GM12878 (cell line): Measurements from ENCODE around the gene MT3. TPM values are rescaled to one million over a fixed set of nuclear protein-coding genes. Genes with fewer than 3 reads are reported as not detected.
"Not testable (repeated sequence)": the region's sequence is repeated elsewhere in the genome, so short reads cannot be mapped to it uniquely, and the experiment has no call there.

ENCODE experiments used
- ATAC-seq: fragments of 200-7000 bp; cut with Tn5 transposase; 3 replicates; pipeline ENCODE4 v1.9.1; 2020; ENCODE audit warnings: mild to moderate bottlenecking, moderate library complexity
- BruUV-seq: library from RNA; stranded (reverse); fragments of 400-500 nt; replicated peaks from 2 replicates; lab custom pipeline; 2021; lab: Mats Ljungman, UMichigan
- CTCF ChIA-PET: fragments of 300-600 bp; sonication (Branson Sonifier 250); formaldehyde crosslinking; extraction: SDS; loops from one replicate; lab custom pipeline; 2021; ENCODE audit warnings: inconsistent platforms; lab: Yijun Ruan, JAX
- POLR2A ChIA-PET: fragments of 350-600 bp; formaldehyde crosslinking; extraction: SDS; loops from one replicate; lab custom pipeline; 2021; ENCODE audit warnings: inconsistent platforms; lab: Charles Lee
- RAD21 ChIA-PET: fragments of 300-600 bp; sonication (Branson Sonifier 250); formaldehyde crosslinking; loops from one replicate; lab custom pipeline; 2023; ENCODE audit warnings: antibody characterized with exemption; ENCODE audit not compliant: unreplicated experiment; lab: Charles Lee
- SMC1A ChIA-PET: fragments of 300-600 bp; sonication (Branson Sonifier 250); formaldehyde crosslinking; loops from one replicate; lab custom pipeline; 2023; ENCODE audit not compliant: unreplicated experiment, uncharacterized antibody; lab: Charles Lee
- DNase-seq: peaks from one replicate; pipeline ENCODE4 v3.0.0-alpha.2; 2011; ENCODE audit warnings: low read depth, low spot score
- FAIRE-seq: peaks from 3 replicates; lab custom pipeline; 2011; peaks lifted over from hg19 to GRCh38; lab: Jason Lieb, UNC
- H2AFZ ChIP-seq: 2 replicates; pipeline ENCODE4 v1.6.0; 2011; ENCODE audit warnings: low read depth, low read length, control low read depth; ENCODE audit not compliant: control insufficient read depth
- H3K27ac ChIP-seq: 2 replicates; pipeline ENCODE4 v1.5.1; 2011; ENCODE audit warnings: control low read depth; ENCODE audit not compliant: control insufficient read depth, insufficient read depth
- H3K27me3 ChIP-seq, 2 experiments: replicated peaks in 1 of 2; 2 replicates each; pipeline versions ENCODE4 v1.6.0 to v1.6.1; 2011; ENCODE audit warnings: low read length in 1 of 2; ENCODE audit not compliant: control insufficient read depth in 2 of 2, insufficient read depth in 2 of 2
- H3K36me3 ChIP-seq, 2 experiments: 2 replicates each; pipeline ENCODE4 v1.5.1; 2011; ENCODE audit warnings: low read length in 1 of 2; ENCODE audit not compliant: control insufficient read depth in 2 of 2, insufficient read depth in 2 of 2
- H3K4me1 ChIP-seq: 2 replicates; pipeline ENCODE4 v1.6.1; 2011; ENCODE audit warnings: mild to moderate bottlenecking, low read length, moderate library complexity, mixed read lengths; ENCODE audit not compliant: control insufficient read depth, insufficient read depth
- H3K4me2 ChIP-seq: 2 replicates; pipeline ENCODE4 v1.6.0; 2011; ENCODE audit warnings: control low read depth; ENCODE audit not compliant: control insufficient read depth, insufficient read depth
- H3K4me3 ChIP-seq: fragments of 200-600 bp; sonication (generic); 2 replicates; pipeline ENCODE4 v1.5.1; 2016
- H3K79me2 ChIP-seq: 2 replicates; pipeline ENCODE4 v1.6.0; 2011; ENCODE audit warnings: low read length; ENCODE audit not compliant: control insufficient read depth, insufficient read depth
- H3K9ac ChIP-seq: 2 replicates; pipeline ENCODE4 v1.8.0; 2011; ENCODE audit warnings: low read length, control low read depth, mixed read lengths; ENCODE audit not compliant: control insufficient read depth, insufficient read depth
- H3K9me3 ChIP-seq: replicated peaks from 3 replicates; pipeline ENCODE4 v1.5.1; 2011; ENCODE audit warnings: mild to moderate bottlenecking, low read length; ENCODE audit not compliant: control insufficient read depth, insufficient read depth
- H4K20me1 ChIP-seq: 2 replicates; pipeline ENCODE4 v1.6.0; 2011; ENCODE audit not compliant: control insufficient read depth, insufficient read depth
- WGBS: methylation state at CpG from one replicate; pipeline ENCODE4 v1.1.6; 2016; ENCODE audit warnings: low lambda C conversion rate; ENCODE audit not compliant: insufficient replicate concordance, insufficient coverage; ENCODE audit errors: missing lambda C conversion rate; 5-methylcytosine and 5-hydroxymethylcytosine counted together
- in situ Hi-C: fragments of 300-500 bp; cut with MboI; formaldehyde crosslinking; loops from 9 replicates; pipeline ENCODE4 v1.14.3; 2018; ENCODE audit warnings: mixed read lengths
- intact Hi-C: fragments of 100-400 bp; cut with micrococcal nuclease; formaldehyde crosslinking; loops from one replicate; pipeline ENCODE4 v1.14.2; 2022; ENCODE audit not compliant: unreplicated experiment
- polyA plus RNA-seq, 11 experiments: library from polyadenylated mRNA; depleted of rRNA in 4 of 11; unstranded in 6 of 11; stranded (reverse) in 5 of 11; fragments of >200 nt; fragmentation: Nextera tagmentation in 4 of 11; fragmentation: Illumina TruSeq in 1 of 11; extraction: Ambion mirVana in 4 of 11; extraction: Trizol in 1 of 11; gene quantifications; 1 replicate in 1 of 11; 2 replicates in 10 of 11; pipeline versions ENCODE4 v1.2.1 to v1.2.3, GENCODE V29; 2011 to 2016; ENCODE audit warnings: inconsistent platforms in 2 of 11, missing spikeins in 2 of 11, low read depth in 1 of 11
- total RNA-seq, 4 experiments: library from RNA; depleted of rRNA in 3 of 4; stranded (reverse); fragments of >200 nt in 3 of 4; fragmentation: Illumina TruSeq in 1 of 4; extraction: Trizol in 1 of 4; gene quantifications; 2 replicates each; pipeline versions ENCODE4 v1.2.1 to v1.2.3, GENCODE V29; 2013 to 2021

The MT3 gene
- total and polyA plus RNA-seq, 10 of the 15 experiments (the other 5 are each of a cell fraction or from before 2014, with no cell fraction given) = 0.41 TPM; not detected in 9

DNA sequence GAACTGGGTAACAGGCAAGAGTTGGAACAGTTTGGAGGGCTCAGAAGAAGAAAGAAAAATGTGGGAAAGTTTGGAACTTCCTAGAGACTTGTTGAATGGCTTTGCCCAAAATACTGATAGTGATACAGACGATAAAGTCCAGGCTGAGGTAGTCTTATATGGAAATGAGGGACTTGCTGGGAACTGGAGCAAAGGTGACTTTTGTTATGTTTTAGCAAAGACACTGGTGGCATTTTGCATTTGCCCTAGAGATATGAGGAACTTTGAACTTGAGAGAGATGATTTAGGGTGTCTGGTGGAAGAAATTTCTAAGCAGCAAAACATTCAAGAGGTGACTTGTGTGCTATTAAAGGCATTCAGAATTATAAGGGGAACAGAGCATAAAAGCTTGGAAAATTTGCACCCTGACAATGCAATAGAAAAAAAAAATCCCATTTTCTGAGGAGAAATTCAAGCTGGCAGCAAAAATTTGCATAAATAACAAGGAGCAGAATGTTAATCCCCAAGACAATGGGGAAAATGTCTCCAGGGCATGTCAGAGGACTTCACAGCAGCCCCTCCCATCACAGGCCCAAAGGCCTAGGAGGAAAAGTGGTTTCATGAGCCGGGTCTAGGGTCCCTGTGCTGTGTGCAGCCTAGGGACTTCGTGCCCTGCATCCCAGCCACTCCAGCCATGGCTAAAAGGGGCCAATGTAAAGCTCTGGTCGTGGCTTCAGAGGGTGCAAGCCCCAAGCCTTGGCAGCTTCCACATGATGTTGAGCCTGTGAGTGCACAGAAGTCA lies 32.5 kb downstream of the MT3 start:
- ATAC-seq, H2AFZ ChIP-seq, H4K20me1 ChIP-seq, H3K4me2 ChIP-seq, BruUV-seq, H3K36me3 ChIP-seq, H3K79me2 ChIP-seq, DNase-seq, intact Hi-C loops, H3K27me3 ChIP-seq, H3K9ac ChIP-seq, RAD21 ChIA-PET, FAIRE-seq, H3K4me3 ChIP-seq, H3K9me3 ChIP-seq, H3K27ac ChIP-seq, H3K4me1 ChIP-seq, in situ Hi-C loops: not testable (repeated sequence)
- 1% methylated on average over 4 of the region's 4 CpGs for WGBS
- SMC1A ChIA-PET = interaction anchor here (1.9 to 2.9 kb wide), 2 partner anchors 10 to 80 kb away, joined by 6 to 12 read pairs; no protein-coding TSS in a partner anchor
- POLR2A ChIA-PET = interaction anchor here (0.6 kb wide), 1 partner anchor 18 kb away, joined by 3 read pairs; no protein-coding TSS in a partner anchor
- CTCF ChIA-PET = interaction anchor here (1.7 kb wide), 1 partner anchor 11 kb away, joined by 7 read pairs; no protein-coding TSS in a partner anchor

DNA sequence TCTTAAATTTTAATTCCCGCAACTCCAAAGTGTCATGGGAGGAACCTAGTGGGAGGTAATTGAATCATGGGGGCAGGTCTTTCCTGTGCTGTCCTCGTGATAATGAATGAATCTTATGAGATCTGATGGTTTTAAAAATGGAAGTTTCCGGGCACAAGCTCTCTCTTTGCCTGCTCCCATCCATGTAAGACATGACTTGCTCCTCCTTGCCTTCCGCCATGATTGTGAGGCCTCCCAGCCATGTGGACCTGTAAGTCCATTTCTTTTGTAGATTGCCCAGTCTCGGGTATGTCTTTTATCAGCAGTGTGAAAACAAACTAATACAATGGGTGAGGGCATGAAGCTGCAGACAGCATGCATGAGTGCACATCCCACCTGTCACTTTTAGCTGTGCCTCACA lies 33.9 kb downstream of the MT3 start:
- ChIA-PET CTCF (interaction anchor here (1.1 to 1.7 kb wide), 4 partner anchors 10 to 20 kb away, joined by 3 to 7 read pairs (median 4); partner anchors contain the start of gene MT2A), RAD21 (interaction anchor here (1.0 to 1.1 kb wide), 2 partner anchors 15 to 20 kb away, joined by 3 to 4 read pairs; partner anchors contain the start of gene MT2A), SMC1A (interaction anchor here (1.1 to 2.9 kb wide), 8 partner anchors 10 to 176 kb away, joined by 3 to 12 read pairs (median 4); no protein-coding TSS in a partner anchor), POLR2A (interaction anchor here (1.2 to 1.3 kb wide), 2 partner anchors 10 to 12 kb away, joined by 4 read pairs; no protein-coding TSS in a partner anchor)
- H3K9me3 ChIP-seq, in situ Hi-C loops, H3K79me2 ChIP-seq, H3K27ac ChIP-seq, H3K4me1 ChIP-seq, intact Hi-C loops, BruUV-seq, DNase-seq, H3K9ac ChIP-seq, H3K4me3 ChIP-seq, H3K36me3 ChIP-seq, H2AFZ ChIP-seq, H3K4me2 ChIP-seq, H3K27me3 ChIP-seq, ATAC-seq, H4K20me1 ChIP-seq, FAIRE-seq: not testable (repeated sequence)
- WGBS = 51% methylated on average over 5 of the region's 5 CpGs
